Breast epithelium (tissue), 3 donors: ENCODE data around the gene ZNF354B.

Source experiments
- CTCF ChIP-seq, 3 donors: fragments of 450-650 bp; IDR thresholded peaks; one replicate each; pipeline ENCODE4 v1.5.1; 2016 to 2017; ENCODE audit warnings: antibody characterized with exemption in 3 of 3, mild to moderate bottlenecking in 3 of 3, moderate library complexity in 3 of 3
- POLR2A ChIP-seq: fragments of 450-650 bp; IDR thresholded peaks from one replicate; pipeline ENCODE4 v1.6.1; 2016; ENCODE audit warnings: antibody characterized with exemption, mild to moderate bottlenecking, moderate library complexity

- TF ChIP-seq CTCF (IDR thresholded peaks at IDR 0.05) (no peak), POLR2A (no peak)
Measured at GRCh38 chr5:178817506-178817905, 42.2 kb upstream of the ZNF354B start.
